SIG-M5 (cell line): ENCODE results near the gene ACTA1.
"Not testable (repeated sequence)": the region's sequence is repeated elsewhere in the genome, so short reads cannot be mapped to it uniquely, and the experiment has no call there.

Experiments used
- DNase-seq: peaks from one replicate; lab custom pipeline; 2025; lab: John Stamatoyannopoulos, UW

Gene ACTA1

GRCh38 chr1:229440851-229441537, 7.1 kb upstream of the ACTA1 start:
- no peak for DNase-seq

GRCh38 chr1:229438021-229438420, 4.1 kb upstream of the ACTA1 start:
- DNase-seq, result no peak

GRCh38 chr1:229437443-229437842, 3.5 kb upstream of the ACTA1 start:
- no peak for DNase-seq

GRCh38 chr1:229436201-229436600, 2.3 kb upstream of the ACTA1 start:
- no peak for DNase-seq

- no peak for DNase-seq
These were observed 752 bp upstream of the ACTA1 start for GRCh38 chr1:229434641-229435051.

- no peak for DNase-seq
These were observed 410 bp downstream of the ACTA1 start for GRCh38 chr1:229433364-229434004.

- DNase-seq, result no peak
These were observed 989 bp downstream of the ACTA1 start for GRCh38 chr1:229432905-229433304.

- no peak for DNase-seq
These were observed 1.8 kb downstream of the ACTA1 start for GRCh38 chr1:229432116-229432461.

GRCh38 chr1:229431284-229432115, 2.4 kb downstream of the ACTA1 start:
- DNase-seq, result no peak

- no peak for DNase-seq
These were observed 3.1 kb downstream of the ACTA1 start for GRCh38 chr1:229430761-229431283.

- DNase-seq, result no peak
These were observed 5.6 kb downstream of the ACTA1 start for GRCh38 chr1:229428256-229428655.

GRCh38 chr1:229427572-229427971, 6.3 kb downstream of the ACTA1 start:
- no peak for DNase-seq

- no peak for DNase-seq
These were observed 8.2 kb downstream of the ACTA1 start for GRCh38 chr1:229425564-229426159.

- no peak for DNase-seq
These were observed 13.1 kb downstream of the ACTA1 start for GRCh38 chr1:229420765-229421164.

GRCh38 chr1:229420224-229420623, 13.7 kb downstream of the ACTA1 start:
- DNase-seq, result no peak

- DNase-seq, result not testable (repeated sequence)
These were observed 15.3 kb downstream of the ACTA1 start for GRCh38 chr1:229418586-229418985.

- not testable (repeated sequence) for DNase-seq
These were observed 21.1 kb downstream of the ACTA1 start for GRCh38 chr1:229412810-229413209.

GRCh38 chr1:229412056-229412455, 21.8 kb downstream of the ACTA1 start:
- DNase-seq, result no peak

GRCh38 chr1:229411434-229412055, 22.3 kb downstream of the ACTA1 start:
- no peak for DNase-seq

GRCh38 chr1:229410692-229411433, 23.0 kb downstream of the ACTA1 start:
- DNase-seq, result peak; percentile 59

- no peak for DNase-seq
These were observed 23.6 kb downstream of the ACTA1 start for GRCh38 chr1:229410370-229410691.
